Progenitor cell of endocrine pancreas (in vitro differentiated cells): ENCODE results near the gene FER. TPM values are rescaled to one million over a fixed set of nuclear protein-coding genes. Genes with fewer than 3 reads are reported as not detected.

Source experiments
- DNase-seq: peaks from one replicate; pipeline ENCODE4 v3.0.0; 2021; ENCODE audit warnings: low spot score; ENCODE audit not compliant: unreplicated experiment
- H3K27ac Mint-ChIP-seq: 2 replicates; pipeline ENCODE4 v1.8.0; 2021; ENCODE audit warnings: mild to moderate bottlenecking, moderate library complexity, mixed read lengths
- H3K27me3 Mint-ChIP-seq: 2 replicates; pipeline ENCODE4 v1.8.0; 2021; ENCODE audit warnings: mixed read lengths
- H3K36me3 Mint-ChIP-seq: 2 replicates; pipeline ENCODE4 v1.8.0; 2022; ENCODE audit warnings: mixed read lengths; ENCODE audit not compliant: insufficient read depth
- H3K4me1 Mint-ChIP-seq: 2 replicates; pipeline ENCODE4 v1.8.0; 2021; ENCODE audit warnings: low read depth, mixed read lengths
- H3K4me3 Mint-ChIP-seq: 2 replicates; pipeline ENCODE4 v1.8.0; 2021; ENCODE audit warnings: low read depth, mild to moderate bottlenecking, moderate library complexity, mixed read lengths
- H3K9me3 Mint-ChIP-seq: 2 replicates; pipeline ENCODE4 v1.8.0; 2021; ENCODE audit warnings: low read depth, mixed read lengths
- CTCF ChIP-seq: fragments of 200-600 bp; sonication (generic); IDR thresholded peaks from one replicate; pipeline ENCODE4 v1.5.0; 2021; ENCODE audit warnings: antibody characterized with exemption, mild to moderate bottlenecking; ENCODE audit not compliant: unreplicated experiment
- total RNA-seq: library from RNA; stranded (reverse); gene quantifications from 2 replicates; pipeline ENCODE4 v1.2.1, GENCODE V29; 2021

The FER gene
- total RNA-seq, 1 donor from 2014 or later = 34.8 TPM

- Mint-ChIP-seq H3K4me3 (no peak overlapping the region), H3K9me3 (peaks cover 16% of the 10 kb centered on the region), H3K36me3 (no peaks in the 10 kb centered on the region), H3K4me1 (no peaks in the 10 kb centered on the region), H3K27me3 (no peaks in the 10 kb centered on the region), H3K27ac (no peak overlapping the region)
- DNase-seq = no peak
- TF ChIP-seq CTCF = no peak
Measured at GRCh38 chr5:109242518-109242917, 494.8 kb downstream of the FER start.

GRCh38 chr5:109246395-109246794, 498.7 kb downstream of the FER start:
- H3K4me3 Mint-ChIP-seq = no peak overlapping the region
- H3K9me3 Mint-ChIP-seq = peaks cover 16% of the 10 kb centered on the region
- H3K4me1 Mint-ChIP-seq = no peaks in the 10 kb centered on the region
- no peaks in the 10 kb centered on the region for H3K27me3 Mint-ChIP-seq
- no peak for TF ChIP-seq CTCF
- no peak overlapping the region for H3K27ac Mint-ChIP-seq
- no peak for DNase-seq
- no peaks in the 10 kb centered on the region for H3K36me3 Mint-ChIP-seq
